NCI-H1694 treated with DMSO at 0.1 percent for 48 hours (cell line): ENCODE data around the gene TGM3.

Source experiments
- DNase-seq: peaks from one replicate; lab custom pipeline; 2025; lab: John Stamatoyannopoulos, UW

The TGM3 gene

GRCh38 chr20:2305479-2305878 is 9.7 kb downstream of the TGM3 start:
- no peak for DNase-seq

DNA sequence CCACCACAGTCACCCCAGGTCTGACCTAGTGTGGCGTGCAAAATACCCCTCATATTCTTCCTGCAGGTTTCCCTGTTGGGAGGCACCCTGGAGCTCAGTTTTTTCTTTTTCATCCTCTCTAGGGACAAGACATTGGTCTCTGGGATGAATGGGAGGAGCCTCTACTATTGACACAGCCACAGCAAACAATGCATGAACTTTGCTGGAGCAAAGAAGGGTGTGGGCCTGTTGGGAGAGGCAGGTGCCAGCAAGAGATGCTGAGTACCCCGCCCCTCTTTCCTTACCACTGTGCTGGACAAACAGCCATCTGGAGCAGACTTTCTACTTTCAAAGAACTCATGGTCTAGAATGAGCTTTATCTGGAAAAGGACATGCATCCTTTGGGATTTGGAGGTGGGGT is 10.1 kb downstream of the TGM3 start:
- DNase-seq, result no peak

DNA sequence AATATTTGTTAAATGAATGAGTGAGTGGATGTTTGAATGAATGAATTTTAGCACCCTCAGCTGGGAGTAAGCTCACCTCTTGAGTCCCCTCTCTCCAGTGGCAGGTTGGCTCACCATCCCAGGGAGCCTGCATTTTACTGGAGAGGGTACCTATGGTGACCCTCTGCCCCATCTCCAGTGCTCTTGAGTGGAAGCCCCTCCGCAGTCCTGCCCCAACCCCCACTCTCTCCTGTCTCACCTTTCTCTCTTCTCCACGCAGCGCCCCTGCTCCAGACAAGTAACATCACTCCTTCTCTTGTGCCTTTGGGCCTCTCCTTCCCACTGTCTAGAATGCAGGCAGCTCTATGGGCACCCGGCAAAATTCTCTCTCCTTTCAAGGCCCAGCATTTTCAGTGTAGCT is 11.3 kb downstream of the TGM3 start:
- no peak for DNase-seq

DNA sequence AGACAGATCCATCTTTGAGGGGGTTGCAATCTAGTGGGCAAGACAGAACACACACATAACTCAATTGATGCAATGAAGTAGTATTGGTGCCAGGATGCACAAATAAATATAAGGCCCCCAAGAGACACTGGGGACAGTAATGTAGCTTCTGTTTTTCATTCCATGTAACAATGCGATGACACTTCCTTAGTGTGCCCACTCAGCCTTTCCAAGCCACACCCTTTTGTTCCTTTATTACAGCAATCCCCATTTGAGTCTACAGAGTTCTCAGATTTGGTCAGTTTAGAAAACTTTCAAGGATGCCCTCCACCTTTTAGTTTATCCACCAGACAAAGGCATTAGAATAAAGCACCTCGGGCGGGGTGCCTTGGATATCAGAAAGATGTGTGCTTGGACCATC is 15.5 kb downstream of the TGM3 start:
- DNase-seq, result no peak

- DNase-seq, result no peak
These were observed 17.1 kb downstream of the TGM3 start for GRCh38 chr20:2312876-2313275.

GRCh38 chr20:2313316-2313715 is 17.5 kb downstream of the TGM3 start:
- DNase-seq, result no peak

DNA sequence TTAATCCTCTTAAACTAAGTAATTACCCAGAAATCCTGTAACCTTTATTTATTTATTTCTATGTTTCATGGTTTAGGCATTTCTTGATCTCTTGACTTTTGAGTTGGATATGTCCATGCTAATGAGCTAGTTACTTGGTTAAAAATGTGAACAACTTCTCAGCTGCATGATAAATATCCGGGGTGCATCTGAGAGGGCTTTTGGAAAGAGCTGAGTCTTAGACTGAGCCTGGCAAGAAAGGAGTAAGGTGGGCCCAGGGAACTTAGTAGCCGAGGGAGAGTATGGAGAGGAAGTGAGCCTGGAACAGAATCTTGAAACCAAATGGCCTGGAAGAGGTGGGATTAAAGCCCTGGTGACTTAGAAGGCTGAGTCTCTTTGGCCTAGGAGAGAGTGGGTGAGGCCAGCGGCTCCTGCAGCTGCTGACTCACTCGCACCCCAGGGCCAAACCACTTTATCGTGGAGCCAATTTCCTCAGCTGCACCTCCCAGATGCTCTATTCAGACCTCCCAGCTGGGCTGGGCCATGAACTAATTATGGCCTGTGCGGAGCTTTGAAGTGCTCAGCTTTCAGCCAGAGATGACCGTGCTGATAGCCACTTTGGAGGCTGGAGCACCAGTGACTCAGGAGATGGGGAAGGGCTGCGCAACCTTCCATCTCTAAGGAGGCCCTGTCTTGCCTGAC is 19.1 kb downstream of the TGM3 start:
- DNase-seq, result no peak

GRCh38 chr20:2315440-2315778 is 19.6 kb downstream of the TGM3 start:
- DNase-seq, result no peak

GRCh38 chr20:2316847-2317495 is 21.2 kb downstream of the TGM3 start:
- DNase-seq, result no peak

- DNase-seq, result no peak
These were observed 25.2 kb downstream of the TGM3 start for GRCh38 chr20:2320813-2321658.

DNA sequence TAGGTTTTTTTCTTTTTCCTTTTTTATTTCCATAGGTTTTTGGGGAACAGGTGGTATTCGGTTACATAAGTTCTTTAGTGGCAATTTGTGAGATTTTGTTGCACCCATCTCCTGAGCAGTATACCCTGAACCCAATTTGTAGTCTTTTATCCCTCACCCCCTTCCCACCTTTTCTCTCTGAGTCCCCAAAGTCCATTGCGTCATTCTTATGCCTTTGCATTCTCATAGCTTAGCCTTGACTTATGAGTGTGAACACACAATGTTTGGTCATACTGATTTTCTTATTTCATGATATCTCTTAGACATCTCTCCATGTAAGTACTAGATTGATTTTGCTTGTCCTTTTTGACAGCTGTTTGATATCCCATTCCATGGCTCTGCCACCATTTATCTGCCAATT is 27.2 kb downstream of the TGM3 start:
- no peak for DNase-seq

- no peak for DNase-seq
These were observed 30.2 kb downstream of the TGM3 start for GRCh38 chr20:2326046-2326445.

DNA sequence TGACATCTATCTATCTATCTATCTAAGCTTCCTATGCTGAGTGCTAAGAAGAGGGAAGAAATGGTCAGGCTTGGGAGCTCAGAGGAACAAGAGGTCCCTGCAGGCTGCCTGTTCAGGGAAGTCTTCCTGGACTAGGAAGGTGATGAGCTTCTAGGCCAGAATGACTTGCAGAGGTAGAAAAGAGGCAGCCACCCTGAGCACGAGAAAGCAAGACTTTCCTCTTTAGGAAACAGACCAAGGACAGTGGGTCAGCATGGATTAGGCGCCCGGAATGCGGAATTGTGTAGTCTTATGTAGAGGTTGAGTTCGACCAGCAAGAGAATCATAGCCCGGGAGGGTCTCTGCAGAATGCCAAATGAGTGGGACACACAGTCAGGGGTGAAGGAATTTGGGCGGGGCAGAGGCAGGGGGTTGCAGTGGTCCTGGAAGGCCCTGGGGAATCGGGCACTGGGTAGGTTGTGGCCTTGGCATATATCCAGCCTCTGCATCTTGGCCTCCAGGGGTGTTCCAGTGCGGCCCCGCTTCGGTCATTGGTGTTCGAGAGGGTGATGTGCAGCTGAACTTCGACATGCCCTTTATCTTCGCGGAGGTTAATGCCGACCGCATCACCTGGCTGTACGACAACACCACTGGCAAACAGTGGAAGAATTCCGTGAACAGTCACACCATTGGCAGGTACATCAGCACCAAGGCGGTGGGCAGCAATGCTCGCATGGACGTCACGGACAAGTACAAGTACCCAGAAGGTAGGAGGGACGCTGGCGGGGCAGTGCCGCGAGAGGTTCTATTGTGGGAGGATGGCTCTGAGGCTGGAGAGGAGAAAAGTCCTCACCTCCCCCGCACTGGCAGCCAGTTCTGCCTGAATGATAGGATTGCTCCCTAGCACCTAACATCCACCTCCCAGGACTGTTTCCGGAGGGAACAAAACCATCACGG is 32.1 kb downstream of the TGM3 start:
- no peak for DNase-seq

GRCh38 chr20:2329286-2329685 is 33.5 kb downstream of the TGM3 start:
- no peak for DNase-seq

DNA sequence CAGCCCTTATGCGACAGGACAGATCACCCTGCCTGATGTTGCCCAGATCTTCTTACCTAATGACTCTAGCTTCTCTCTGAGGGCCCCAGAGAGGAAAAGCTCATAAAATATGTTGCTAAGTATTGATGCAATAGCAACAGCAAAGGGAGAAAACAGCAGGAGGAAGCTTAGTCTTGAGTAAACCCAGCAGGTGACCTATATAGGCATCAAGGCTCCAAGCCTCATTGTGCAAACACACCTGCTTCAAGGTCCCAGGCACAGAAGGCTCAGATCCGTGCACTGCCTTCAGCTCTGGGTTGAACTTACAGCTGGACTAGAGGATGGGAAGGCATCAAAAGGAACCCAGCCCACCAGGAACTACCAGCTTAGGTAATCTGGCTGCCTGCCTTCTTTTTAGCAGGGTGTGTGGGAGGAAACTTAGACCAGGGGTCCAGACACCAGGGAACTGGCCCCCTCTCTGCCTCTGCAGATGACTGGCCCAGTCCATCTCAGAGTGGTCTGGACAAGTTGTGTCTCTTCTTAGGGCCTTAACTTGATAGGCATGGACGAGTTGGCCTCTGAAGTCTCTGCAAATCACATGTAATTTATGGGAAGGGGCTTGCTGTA is 34.4 kb downstream of the TGM3 start:
- no peak for DNase-seq

DNA sequence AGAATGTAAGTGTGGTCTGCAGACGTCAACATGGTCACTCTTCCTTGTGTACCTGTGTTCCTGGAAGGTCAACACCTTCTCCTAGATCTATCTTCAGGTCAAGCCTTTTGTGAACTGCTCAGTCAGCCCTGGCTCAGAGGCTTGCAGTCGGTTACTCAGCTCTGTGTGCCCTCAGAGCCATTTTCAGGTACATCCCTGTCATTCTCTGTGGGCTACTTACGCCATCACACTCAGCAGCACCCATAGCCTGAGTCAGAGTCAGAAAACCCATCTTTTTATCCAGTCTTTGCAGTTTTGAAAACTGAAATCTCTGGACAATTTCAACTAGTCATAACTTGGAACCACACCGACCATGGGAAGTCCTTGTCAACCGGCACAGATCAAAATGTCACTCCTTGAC is 35.3 kb downstream of the TGM3 start:
- DNase-seq, result no peak

DNA sequence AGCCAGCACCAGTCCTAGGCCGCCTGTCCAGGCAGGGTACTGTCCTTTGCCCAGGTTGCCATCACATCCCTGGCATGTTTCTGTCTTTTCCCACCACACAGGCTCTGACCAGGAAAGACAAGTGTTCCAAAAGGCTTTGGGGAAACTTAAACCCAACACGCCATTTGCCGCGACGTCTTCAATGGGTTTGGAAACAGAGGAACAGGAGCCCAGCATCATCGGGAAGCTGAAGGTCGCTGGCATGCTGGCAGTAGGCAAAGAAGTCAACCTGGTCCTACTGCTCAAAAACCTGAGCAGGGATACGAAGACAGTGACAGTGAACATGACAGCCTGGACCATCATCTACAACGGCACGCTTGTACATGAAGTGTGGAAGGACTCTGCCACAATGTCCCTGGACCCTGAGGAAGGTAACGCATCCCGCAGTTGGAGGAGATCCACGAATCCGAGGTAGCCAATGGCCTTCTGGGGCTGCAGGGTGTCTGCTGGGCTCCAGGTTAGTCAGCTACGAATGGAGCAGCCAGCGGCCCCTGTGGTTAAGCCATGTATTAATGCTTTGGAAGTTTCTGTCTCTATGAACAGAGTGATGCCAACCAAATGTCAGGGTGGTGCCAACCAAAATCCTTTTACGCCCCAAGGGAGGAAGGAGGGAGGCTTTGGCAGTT is 36.2 kb downstream of the TGM3 start:
- DNase-seq, result no peak

- no peak for DNase-seq
These were observed 36.9 kb downstream of the TGM3 start for GRCh38 chr20:2332711-2333110.

DNA sequence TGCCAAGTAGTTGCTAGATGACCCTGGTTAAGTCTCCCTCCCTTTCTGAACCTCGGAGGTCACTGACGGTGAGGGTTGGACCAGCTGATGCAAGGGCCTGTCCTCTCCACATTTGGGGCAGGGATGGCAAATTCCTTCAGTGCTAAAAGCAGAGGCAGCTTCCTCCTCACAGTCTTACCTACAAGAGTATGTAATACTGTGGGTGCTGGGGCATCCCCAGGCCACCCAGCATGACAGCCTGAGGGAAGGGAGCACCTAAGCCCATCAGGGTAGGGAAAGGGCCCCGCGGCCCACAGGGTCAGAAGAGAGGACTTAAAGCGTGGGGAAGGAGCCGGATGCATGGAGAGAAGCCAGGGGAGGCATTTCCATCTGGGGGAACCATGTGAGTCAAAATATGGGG is 38.0 kb downstream of the TGM3 start:
- DNase-seq, result no peak

DNA sequence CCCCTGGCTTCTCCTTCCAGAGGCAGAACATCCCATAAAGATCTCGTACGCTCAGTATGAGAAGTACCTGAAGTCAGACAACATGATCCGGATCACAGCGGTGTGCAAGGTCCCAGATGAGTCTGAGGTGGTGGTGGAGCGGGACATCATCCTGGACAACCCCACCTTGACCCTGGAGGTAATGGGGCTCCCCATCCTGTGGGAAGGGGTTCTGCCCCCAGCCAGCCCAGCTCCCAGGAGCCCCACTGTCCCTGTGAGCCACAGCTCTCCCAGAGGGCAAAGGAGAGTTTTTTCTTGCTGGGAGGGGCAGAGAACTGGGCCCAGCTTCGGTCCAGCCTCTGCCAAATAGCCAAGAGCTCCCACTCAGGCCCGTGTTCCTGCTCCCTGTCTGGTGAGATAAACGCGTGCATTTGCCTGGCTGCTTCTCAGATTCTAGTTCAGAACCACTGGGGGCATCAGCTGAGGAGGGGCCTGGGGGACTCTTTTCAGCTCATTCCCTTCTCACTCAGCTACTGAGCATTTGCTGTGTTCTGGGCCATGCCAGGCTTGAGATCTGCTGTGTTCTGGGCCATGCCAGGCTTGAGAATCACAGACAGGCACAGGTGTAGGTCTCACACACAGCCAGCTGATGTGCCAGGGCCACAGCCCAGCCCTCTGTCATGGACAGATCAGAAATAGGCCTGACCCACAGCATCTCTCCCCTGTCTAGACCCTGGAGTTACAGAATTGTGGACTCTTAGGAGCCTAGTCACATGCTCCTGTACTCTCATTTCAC is 39.5 kb downstream of the TGM3 start:
- no peak for DNase-seq
